NCI-H1694 (cell line): Measurements from ENCODE around the gene SLC48A1.

Experiments used
- DNase-seq: peaks from one replicate; lab custom pipeline; 2025; lab: John Stamatoyannopoulos, UW

The SLC48A1 gene

DNA sequence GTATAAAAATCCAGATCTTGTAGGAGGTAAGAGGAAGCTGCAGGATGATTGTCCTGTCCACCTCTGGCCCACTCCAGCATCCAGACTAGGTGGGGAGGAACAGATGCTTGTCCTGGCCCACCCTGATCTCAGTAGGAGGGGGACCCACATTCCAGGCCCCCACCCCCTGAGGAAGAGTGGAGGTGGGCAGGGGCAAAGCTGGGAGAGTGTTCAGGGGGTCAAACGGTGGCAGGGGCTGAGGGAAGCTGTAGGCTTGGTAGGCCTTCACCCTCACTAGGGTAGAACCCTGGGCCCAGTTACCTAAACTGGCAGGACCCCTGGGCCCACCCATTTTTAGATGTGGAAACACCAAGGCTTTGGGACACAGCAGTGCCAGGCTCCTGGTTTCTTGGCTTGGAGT, 4.1 kb downstream of the SLC48A1 start:
- DNase-seq, result no peak

DNA sequence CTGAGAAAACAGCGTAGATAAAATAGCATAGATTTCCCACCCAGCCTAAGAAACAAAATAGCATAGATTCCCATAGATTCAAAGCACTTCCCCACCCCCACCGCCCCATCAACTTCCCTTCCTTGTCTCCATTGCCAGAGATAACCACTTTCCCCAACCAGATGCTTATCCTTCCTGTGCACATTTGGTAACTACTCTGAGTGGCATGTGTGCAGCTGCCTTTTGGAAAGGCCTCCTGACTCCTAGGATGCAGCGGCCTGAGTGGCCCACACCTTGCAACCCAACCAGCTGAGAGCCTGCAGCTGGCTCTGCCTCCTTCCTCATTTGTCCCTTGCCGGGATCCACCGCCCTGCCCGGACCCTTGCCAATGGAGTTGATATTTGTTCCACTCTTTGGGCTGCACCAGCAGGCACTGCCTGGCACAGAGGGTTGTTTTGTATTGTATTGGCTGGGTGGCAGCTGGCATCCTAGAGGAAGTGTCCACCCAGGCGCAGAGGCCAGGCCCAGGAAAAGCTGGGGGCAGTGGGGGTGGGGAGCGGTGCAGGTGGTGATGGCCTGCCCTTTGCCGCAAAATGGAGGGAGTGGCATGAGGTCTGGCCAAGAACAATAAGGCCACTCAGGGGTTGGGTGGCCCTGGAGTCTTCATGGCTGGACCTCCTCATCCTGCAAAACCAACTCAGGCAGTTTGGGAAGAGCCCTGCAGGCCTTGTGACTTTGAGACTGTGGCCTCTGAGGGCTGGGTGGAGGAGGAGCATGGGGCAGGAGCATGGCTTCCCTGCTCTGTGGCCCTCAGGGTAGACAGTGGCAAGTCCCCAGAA, 4.9 kb downstream of the SLC48A1 start:
- DNase-seq, result no peak

DNA sequence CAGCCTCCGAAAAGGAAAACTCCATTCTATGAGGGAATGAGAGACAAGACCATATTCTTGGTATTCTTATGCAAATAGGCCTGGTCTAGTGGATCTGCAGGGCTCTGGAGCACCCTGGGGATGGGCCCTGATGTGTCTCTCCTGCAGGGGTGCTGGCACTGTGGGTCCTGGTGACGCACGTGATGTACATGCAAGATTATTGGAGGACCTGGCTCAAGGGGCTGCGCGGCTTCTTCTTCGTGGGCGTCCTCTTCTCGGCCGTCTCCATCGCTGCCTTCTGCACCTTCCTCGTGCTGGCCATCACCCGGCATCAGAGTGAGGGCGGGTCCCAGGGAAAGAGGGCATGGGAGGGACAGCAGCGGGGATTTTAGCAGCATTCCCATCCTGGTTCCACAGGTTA, 5.8 kb downstream of the SLC48A1 start:
- no peak for DNase-seq

DNA sequence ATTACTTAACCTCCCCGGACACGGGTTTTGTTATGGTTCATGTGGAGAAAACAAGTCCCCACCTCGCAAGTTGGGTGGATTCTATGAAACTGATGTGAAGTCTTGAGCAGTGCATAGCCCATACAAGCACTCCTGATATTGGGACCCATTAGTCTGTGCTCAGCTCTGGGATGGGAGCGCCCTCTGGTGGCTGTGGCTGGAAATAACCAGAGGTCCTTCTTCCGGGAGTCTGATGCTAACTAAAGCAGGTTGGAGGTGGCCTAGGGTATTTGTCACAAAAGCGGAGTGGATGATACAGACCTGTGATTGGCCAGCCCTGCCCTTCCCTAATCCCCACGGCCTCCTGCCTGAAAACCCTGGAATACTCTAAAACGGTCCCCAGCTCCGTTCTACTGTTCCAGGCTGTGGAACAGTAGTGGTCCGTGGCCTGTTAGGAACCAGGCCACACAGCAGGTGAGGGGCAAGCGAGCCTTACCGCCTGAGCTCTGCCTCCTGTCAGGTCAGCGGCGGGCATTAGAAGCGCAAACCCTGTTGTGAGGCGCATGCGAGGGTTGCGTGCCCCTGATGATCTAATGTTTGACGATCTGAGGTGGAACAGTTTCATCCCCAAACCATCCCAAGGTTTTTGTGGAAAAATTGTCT, 6.4 kb downstream of the SLC48A1 start:
- peak; percentile 83 for DNase-seq

DNA sequence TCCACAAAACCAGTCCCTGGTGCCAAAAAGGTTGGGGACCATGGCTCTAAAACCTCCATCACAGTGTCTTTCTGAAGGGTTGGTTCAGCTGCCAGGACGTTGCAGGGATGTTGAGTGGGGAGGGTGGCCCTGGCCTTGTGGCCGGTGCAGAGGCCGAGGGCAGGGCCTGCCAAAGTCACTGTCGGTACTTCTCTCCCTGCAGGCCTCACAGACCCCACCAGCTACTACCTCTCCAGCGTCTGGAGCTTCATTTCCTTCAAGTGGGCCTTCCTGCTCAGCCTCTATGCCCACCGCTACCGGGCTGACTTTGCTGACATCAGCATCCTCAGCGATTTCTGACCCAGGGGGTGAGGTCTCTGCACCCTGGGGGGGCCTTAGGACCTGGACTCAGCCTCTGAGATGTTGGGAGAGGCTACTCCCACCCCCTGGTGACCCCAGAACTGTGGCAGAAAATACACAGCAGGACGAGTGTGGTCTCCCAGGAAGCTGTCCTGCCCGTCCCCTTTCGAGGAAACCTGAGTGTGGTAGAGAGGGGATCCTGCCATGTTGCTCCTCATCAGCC, 7.0 kb downstream of the SLC48A1 start:
- no peak for DNase-seq

DNA sequence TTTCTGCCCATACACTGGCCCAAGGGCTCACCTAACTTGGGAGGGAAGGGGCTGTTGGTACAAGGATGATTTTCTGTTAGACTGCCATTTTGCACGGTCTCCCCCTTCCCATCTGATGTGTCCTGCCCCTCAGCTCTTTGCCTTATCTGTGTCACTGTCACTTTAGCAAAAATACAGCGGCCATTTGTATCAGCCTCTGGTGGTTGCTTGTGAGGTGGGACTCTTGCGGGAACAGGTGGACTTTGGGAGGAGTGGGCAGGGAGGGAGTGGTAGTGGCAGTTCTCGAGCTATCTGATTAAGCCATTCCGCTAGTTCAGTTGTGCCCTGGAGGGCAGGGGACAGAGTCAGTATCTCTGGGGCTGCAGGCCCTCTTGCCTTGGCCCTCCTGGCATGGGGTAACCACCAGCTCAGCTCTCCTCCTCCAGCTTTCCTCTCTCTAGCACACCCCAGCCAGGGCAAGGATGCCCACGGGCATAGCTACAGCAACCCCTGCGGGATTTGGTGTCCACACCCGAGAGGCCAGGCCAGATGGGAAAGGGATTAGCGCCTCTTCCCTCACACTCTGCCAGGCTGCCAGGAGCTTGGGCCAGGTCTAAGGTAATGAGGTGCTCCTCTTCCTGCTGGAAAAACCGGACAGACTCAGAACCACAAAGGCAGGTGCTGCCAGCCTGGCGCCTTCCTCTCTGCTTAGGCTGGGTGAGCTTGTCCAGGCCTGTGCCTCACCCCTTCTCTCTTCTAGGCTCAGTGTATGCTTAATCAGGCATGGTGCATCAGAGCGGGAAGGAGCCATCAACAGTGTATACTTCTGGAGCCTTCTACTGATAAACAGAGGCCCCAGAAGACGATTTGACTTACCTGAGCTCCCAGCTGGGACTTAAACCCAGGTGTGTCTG, 8.7 kb downstream of the SLC48A1 start:
- no peak for DNase-seq

DNA sequence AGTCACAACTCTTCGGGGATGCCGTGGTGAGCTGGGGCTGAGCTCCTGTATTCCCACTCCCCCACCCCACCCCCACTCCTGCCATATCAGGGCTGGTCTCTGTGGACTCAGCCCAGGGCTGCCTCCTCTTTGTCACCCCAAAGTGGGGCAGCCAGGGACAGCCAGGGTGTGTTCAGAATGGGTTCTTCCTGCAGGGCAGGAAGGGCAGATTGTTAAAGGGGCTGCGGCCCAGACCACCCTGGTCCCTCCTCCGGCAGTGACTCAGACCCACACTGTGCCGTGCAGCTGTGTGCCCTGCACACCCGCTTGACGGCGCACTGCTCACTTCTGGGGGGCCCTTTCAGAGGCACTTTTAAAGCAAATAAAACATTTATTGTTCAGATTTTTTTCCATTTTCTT, 9.3 kb downstream of the SLC48A1 start:
- no peak for DNase-seq

DNA sequence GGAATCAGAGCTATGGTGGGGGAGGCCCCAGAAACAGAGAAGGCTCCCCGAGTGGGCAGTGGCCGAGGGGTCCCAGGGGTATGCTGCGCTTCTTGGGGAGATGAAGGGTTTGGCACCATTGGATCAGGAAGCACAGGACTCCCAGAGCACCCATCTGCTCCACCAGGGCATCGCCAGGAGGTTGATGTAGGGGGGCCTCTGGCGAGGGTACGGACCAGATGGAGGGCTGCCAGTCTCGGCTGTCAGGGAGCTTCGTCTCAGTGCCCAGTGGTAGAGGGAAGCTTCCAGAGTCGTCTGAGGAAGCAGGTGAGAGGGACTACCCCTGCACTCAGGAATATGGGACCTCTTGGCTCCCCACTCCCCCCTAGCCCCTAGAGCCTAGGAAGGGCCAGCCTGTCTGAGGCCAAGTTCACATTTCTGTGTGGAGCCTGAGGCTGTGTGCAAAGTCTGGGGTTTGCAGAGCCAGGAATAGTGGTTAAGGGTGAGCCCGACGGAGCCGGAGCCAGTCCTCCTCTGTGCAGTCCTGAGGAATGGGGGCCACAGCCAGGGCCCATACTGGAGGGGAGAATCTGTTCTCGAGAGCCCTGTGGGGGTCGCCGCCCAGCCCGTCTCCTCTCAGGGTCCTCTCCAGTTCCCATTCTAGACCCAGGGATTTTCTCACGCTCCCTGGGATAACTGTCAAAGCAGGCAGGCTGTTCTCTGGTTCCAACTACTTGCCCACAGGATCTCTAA, 10.2 kb downstream of the SLC48A1 start:
- DNase-seq, result no peak

DNA sequence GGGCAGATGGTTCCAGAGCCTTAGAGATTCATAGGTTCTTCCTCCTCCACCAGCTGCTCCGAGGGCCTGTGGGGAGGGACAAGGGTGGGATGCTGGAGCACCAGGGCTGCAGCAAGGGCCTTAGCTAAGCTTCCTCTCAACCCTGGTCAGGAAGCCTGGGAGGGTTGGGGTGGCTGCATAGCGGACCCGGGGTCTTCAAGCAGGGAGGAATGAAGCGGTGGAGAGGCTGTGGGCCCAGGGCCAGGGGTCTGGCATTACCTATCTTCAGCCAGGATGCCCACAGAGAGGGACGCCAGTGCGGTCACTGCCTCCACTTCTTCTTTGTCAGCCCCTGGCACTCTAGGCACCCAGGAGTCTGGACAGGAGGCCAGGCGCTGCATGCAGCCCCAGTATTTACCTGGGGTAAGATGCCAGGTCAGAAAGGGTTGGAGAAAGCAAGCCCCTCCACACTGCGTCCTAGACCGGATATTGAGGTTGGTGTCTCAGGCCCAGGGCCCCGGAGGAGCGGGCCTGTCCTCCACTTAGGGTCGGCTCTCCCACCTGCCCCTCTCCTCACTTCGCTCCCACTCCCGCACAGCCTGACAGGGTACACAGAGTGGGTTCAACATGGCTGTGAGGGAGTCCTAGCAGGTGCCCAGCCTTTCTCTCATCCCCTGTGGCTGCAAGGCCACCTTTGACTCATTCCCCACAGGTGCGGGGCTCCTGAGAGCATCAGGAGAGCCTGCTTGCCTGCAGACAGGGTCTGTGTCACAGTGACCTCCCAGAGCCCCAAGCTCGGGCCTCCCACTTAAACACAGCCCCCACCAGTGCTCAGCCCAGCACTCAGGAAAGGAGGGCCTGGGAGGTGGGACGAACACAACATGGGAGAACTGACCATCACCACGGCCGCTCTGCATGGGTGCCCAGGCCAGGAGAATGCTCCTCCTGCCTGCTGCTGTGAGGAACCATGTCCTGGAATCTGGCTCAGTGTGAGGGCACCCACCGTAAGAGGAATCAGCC, 11.1 kb downstream of the SLC48A1 start:
- DNase-seq, result no peak

DNA sequence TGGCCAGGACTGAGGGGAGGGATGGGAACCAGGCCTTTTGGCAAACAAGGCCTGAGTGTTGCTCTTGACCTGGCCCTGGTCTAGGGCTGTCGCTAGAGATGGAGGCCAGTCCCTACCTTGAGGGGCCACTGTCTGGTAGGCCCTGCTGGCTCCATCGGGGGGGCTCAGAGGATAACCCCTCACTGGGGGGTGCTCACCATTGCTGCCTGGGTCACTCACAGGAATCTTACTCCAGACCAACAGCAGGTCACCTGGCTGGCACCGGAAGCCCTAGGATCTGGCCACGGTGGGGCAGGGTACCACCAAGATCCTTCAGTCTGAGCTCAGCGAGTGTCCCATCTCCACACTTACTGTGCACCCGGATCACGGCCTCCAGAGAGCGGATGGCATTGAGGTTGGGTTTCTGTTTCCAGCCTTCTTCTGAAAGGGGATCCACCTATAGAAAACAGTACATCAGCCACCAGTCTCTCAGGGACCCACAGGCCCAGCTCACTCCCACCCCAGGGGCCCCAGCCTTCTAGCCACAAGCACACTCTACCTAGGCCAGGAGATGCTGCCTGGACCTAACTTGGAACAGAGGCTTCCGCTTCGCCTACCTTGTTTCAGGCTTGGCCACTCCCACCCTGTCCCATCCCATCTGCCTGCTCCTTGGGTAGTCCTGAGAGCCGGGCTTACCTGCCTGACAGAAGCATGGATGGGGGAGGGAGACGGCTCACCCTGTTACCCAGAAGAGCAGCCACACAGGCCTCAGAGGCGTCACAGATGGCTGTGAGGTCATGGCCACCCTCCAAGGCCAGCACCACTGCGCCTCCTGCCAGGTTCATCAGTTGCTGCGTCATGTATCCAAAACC, 12.2 kb downstream of the SLC48A1 start:
- DNase-seq, result no peak

DNA sequence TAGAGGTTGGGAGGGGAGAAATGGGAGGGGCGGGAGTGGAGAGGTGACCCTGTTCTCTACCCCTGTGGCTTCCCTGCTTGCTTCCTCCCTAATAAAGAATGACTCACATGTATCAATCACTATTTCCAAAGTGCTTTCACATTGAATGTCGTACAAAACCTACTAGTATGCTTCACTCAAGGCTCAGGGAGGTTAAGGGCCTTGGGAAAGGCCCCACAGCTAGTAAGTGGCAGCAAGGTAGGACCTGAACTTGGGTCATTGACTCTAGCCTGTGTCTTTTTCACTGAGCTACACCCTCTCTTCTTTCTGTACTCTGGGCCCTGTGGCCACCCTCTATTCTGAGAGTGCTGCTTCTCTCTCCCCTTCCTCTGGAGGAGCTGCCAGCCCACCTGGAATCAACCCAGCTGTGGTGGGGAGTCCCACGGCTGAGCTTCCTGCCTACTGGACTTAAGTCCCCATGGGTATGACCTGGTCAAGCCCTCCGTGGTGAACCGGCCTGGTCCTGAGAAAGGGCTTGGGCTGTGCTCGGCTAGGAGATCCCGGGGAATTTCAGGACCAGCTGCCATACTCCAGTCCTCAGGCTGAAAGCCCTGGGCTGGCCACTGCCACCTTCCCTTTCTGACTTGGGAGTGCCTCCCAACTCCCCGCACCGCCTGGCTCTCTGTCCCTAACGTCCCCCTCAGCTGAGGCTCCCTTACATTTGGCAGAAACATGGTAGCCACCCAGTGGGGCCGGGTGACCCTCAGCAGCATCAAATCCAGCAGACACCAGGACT, 13.0 kb downstream of the SLC48A1 start:
- DNase-seq, result no peak

DNA sequence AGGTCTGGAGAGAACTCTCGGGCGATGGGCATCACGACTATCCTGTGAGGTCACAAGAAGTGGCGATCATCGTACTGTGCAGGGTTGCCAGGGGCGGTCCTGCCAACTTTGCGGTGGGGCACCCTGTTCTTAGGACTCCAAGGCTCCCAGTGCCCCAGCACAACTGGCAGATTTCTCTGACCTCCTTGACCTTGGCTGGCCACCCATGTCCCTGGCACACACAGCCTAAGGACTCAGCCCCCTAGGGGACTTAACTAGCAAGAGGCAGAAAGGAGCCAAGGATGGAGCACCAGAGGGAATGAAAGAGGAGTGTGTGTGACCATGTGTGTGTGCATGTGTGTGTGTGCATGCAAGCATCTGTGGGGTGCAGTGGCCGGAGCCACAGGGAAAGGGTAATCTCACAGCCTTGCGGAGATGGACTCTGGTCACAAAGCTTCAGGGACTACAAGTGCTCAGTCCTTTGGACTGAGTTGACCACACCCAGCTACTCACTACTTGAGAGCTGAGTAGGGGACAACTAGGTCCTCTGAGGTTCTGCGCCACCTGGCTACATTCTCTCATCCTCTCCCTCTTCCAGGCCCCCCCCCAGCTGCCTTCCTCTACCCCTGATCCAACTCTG, 13.7 kb downstream of the SLC48A1 start:
- DNase-seq, result no peak

DNA sequence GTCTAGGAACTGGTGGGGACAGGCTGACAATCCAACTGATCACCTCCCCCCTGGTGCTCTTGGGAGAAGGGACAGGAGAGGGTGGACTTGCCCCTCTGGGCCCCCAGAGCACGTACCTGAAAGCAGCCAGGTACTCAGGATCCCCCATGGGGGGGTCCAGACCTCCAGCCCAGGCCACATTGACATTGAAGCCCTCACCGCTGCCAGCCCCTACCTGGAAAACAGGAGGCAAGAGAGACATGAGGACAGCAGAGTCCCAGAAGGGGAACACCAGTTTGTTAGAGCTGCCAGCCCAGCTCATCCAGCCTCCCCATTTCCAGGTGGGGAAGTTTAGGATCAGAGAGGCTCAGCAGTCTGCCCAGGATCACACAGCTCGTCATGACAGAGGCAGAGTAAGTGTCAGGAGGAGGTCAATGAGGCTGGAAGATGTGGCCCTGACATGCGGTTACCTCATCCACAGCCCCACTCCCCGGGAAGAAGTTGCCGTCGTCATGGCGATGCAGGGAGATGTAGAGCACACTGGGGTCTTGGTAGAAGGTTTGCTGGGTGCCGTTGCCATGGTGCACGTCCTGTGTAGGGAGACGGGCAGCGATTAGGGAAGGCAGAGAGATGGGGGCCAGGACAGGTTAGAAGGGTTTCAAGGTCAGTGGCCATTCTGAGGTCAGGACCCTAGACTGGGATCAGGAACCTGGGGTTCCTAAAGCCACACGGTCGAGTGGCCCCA, 14.7 kb downstream of the SLC48A1 start:
- no peak for DNase-seq

DNA sequence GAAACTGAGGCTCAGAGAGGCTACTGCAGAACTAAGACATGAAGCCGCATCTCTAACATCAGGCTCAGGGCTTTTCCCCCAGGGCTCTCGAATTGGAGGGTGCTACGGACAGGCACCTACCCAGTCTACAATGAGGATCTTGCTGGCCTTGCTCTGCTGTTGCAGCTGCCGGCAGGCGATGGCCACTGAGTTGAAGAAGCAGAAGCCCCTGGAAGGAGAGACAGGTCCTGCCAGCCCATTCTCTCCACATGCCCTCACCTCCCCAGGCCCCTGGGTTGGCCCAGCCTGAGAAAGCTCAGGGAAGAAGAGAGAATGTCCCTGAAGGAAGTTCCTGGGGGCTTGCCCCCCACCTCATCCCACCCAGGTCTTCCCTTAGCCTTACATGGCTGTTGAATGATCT, 16.1 kb downstream of the SLC48A1 start:
- no peak for DNase-seq

DNA sequence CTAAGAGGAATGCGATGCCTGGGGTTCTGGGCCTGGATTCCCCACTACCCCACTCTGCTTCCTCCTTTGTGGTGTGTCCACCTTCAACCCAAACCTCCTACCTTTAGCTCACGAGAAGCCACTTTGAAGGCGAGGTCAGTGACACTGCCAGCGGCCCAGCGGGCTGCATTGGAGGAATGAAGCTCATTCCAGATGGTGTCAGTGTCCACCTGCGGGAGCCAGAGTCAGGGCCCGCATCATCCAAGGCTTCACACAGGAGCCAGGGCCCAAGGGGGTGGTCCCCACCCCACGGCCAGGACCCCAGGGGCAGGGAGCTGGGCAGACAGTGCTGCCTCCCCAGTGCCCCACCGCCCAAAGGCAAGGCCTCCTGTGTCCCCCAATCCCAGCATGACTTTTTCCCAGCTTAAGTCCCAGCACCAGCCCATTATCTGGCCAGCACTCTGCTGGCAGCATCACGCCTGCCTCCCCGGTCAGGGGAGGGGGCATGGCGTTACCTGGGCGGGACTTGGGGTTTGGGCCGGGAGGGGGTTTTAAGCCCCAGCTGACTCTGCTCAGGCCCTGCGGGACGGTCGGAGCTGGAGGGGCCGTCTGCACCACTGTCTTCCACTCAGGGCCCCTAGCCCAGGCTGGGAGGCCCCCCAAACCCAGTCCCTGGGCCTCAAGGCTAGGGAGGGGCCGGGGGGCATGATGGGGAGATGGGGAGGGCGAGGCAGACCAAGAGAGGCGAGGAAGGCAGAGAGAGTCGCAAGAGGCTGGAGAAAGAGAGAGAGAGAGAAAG, 16.9 kb downstream of the SLC48A1 start:
- DNase-seq, result no peak

DNA sequence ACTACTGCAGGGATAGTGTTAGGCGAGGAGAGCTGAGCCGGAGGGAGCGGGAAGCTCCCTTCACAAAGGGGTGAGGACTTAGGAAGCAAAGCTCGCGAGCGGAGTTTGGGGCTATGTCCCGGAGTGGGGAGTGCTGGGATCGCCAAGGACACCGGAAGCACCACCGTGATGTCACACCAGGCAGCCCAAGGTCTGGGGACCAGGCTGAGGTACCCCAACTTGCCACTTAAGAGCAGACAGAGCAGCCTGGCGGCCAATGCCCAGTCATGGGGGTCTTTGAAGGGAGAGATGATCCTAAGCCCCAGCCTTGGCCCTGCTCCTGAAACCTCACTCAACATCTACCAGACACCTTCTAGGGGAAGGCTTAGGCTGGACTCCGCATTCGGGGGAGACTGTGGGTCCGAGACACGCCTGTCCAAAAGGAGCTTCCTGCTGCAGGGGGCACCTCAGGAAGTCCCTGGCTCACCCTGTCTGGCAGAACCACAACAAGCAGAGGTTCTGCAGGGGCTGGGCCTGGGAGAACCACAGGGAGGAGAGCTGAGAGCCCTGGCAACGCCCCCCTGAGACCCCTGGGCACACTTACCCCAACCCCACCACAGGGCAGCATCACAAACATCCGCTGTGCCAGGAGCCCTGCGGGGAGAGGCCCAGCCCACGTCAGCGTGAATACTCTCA, 17.8 kb downstream of the SLC48A1 start:
- no peak for DNase-seq
